HG02870 (cell line): ENCODE results near the gene ZNF771.
"Not testable (repeated sequence)": the region's sequence is repeated elsewhere in the genome, so short reads cannot be mapped to it uniquely, and the experiment has no call there.

Experiments
- ATAC-seq: cut with Tn5 transposase; IDR thresholded peaks from one replicate; pipeline ENCODE4 v1.9.1; 2021; ENCODE audit warnings: mild to moderate bottlenecking, moderate library complexity; ENCODE audit not compliant: unreplicated experiment

The ZNF771 gene

GRCh38 chr16:30375864-30376263 lies 31.5 kb upstream of the ZNF771 start:
- no peak for ATAC-seq

GRCh38 chr16:30376461-30376902 lies 30.9 kb upstream of the ZNF771 start:
- no peak for ATAC-seq

- no peak for ATAC-seq
Measured at GRCh38 chr16:30377050-30377811, 30.2 kb upstream of the ZNF771 start.

- peak; percentile 38 for ATAC-seq
Measured at GRCh38 chr16:30377812-30378235, 29.6 kb upstream of the ZNF771 start.

DNA sequence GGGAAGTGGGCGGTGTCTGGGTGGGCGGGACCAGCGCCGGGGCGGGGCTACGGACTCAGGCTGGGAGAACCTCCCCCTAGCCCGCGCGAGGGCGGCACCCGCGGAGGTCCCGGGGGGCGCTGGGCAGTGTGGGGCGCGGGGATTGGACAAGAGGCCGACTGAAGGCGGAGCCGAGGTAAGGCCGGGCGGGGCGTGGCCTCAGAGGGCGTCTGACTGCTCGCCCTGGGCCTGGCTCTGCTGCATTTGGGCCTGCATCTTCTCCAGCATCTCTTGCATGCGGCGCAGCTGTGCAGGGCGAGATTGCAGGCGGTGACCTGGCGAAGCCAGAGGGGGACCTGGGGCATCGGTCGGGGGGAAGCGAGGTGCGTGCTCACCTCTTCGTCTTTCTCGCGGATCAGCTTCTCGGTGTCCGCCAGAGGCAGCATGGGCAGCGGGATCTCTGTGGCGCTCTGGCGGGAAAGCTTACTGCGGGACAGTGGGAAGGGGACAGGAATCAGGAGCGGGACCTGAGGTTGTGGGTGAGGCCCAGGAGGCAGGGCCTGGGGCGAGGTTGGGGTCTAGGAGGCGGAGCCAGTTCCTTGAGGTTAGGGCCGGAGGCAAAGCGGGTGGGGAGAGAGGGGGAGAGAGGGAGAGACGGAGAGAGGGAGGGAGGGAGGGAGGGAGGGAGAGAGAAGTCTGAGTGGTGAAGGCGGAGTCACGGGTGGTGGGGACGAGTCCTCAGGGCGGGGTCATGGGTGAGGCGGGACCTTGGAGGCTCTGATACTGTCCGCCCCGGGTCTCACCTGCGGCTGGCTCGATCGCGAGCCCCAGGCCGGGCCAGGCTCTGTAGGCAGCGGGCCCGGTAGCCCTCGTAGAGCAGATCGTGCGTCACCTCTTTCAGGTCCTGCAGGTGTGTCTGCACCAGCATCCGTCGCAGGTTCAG lies 28.9 kb upstream of the ZNF771 start:
- peak; percentile 84 for ATAC-seq

- no peak for ATAC-seq
Measured at GRCh38 chr16:30379158-30379783, 28.1 kb upstream of the ZNF771 start.

- no peak for ATAC-seq
Measured at GRCh38 chr16:30380072-30380802, 27.2 kb upstream of the ZNF771 start.

DNA sequence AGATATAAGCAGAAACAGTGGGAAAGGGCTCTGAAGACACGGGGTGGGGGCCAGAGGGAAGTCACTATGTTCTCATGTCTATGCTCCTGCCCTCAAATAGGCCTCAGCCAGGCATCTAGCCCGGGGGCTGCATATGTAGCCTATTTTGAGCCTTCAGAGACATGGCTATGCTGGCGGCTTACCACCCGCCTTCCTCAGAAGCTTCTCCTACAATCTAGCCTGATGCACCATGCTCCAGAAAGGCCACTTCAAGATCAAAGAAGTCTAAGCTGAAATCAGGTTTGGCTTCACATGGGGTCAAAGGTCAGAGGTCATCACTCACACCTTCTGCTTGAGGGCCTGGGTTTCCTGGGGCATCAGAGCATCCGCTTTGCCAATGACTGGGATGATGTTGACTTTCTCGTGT lies 26.6 kb upstream of the ZNF771 start:
- ATAC-seq = no peak

DNA sequence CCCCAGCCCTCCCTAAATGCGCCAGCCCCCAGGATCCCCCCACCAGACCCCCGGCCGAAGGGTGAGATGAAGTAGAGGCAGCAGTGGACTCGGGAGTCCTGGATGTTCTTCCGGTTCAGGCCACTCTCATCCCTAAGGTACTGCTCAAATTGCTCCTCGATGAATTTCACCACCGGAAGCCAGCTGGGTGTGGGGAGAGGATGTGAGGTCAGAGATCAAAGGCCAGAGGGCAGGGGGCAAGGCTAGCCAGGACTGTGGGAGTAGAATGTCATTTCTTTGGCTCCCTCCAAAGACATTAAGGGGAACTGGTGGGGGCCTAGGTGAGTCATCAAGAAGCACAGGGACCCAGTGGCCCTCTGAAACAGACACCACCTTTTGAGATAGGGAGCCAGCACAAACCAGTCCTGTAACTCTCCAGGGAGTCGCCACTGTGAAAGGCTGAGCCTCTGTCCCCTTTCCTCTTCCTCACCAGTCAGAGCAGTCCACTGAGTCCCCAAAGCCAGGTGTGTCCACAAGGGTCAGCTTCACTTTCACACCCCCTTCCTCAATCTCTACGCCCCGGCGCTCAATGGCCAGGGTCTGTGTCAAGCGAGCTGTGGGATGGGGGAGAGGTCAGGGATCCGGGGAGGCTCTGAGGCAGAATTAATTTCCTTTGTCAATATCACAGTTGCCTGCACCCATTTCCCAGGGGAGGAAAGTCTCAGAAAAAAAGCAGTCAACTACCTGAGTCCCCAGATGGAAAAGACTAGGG lies 25.9 kb upstream of the ZNF771 start:
- ATAC-seq = no peak

GRCh38 chr16:30382111-30382881 lies 25.1 kb upstream of the ZNF771 start, which contains the start of gene SEPTIN1:
Gene SEPTIN1, minus strand, starts transcription at chr16:30382561. Its CDS starts 19 bp downstream, at chr16:30382542.
- ATAC-seq = no peak

DNA sequence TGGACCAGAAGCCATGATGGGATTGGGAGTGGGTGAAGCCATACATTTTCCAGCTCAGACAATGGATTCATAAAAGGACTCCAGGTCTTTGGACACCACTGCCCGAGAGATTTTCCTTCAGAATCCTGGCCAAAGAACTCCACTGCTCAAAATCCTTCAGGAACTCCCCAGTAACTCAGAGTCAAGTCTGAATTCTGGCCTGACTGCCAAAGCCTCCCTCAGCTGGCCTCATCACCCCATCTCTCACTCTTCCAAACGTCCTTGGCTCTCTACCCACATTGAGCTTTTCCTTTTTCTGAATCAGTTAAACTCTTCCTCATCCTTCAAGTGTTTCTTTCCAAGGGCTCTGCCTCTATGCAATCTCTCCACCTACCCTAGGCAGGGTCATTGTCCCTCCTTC lies 23.9 kb upstream of the ZNF771 start:
- ATAC-seq = no peak

GRCh38 chr16:30394592-30395154 lies 12.7 kb upstream of the ZNF771 start:
- no peak for ATAC-seq

- peak; percentile 66 for ATAC-seq
Measured at GRCh38 chr16:30395155-30395991, 12.0 kb upstream of the ZNF771 start, which contains the start of gene ZNF48. Gene ZNF48, plus strand, starts transcription at chr16:30395420. Its CDS starts 375 bp downstream, at chr16:30395795.

DNA sequence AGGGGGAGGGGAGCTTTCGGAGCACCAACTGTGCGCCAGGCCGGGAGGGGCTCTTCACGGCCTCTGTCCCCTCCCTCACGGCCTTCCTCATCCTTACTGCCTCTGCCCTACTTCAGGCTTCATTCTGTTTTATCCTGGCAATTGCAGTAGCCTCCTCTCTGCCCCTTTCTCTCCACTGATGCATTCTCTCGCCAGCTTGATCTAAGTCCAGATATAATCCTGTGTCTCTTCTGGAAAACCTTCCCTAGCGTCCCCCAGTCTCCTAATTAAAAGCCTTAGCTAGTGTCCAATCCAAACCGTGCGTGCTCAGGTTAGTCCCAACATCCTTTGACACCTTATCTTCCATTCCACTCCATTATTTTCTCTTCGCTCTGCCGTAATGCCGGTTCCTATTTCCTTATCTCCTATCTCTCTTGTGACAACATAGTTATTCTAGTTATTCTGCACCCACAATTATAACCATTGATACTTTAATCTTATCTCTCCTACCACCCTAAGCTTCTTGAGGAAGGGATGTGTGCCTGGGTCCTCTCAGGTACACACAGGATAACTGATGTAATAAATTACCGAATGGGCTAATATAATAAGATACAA lies 11.3 kb upstream of the ZNF771 start:
- no peak for ATAC-seq

- ATAC-seq = not testable (repeated sequence)
Measured at GRCh38 chr16:30396627-30397026, 10.8 kb upstream of the ZNF771 start.

GRCh38 chr16:30397056-30397455 lies 10.3 kb upstream of the ZNF771 start:
- no peak for ATAC-seq
